ENCODE results near the gene GUCY1A2.
"Not testable (repeated sequence)": the region's sequence is repeated elsewhere in the genome, so short reads cannot be mapped to it uniquely, and the experiment has no call there.

Gene GUCY1A2

GRCh38 chr11:106828576-106828975 is 189.7 kb downstream of the GUCY1A2 start:
- no peak for DNase-seq

GRCh38 chr11:106827687-106828086 is 190.6 kb downstream of the GUCY1A2 start:
- DNase-seq: no peak

DNA sequence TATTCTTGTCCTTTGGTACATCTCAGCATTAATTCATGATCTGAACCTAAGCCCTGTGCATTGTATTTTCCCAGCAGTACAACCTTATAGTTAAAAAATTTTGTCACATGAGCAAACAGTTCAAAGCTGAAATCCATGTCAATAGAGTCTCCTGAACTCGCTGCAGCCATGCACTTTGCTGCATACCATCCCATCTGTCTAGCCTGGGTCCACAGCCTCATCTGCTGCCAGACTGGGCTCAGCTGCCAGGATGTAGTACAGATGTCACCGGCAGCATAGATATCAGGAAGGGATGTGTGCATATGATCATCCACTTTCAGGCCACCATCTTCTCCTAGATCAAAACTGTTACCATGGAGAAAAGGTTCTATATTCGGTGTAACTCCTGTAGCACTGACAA is 191.7 kb downstream of the GUCY1A2 start:
- not testable (repeated sequence) for DNase-seq

DNA sequence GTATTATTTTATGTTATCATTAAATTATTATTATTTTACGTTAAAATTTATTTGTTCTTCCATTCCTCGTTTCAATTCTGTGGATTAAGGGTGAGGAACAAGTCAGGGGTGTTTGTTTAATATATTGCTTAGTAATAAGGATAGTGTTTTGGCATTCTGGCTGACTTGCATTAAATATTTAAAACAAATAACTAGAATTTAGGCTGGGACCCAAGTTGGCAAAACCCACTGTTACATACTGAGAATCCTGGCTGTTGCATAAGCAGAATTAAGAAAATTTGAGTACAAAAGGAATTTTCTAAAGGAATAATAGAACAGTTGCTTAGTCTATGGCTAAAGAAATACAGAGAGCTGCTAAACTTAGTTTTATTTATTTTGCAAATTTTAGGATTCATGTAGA is 196.4 kb downstream of the GUCY1A2 start:
- no peak for DNase-seq

DNA sequence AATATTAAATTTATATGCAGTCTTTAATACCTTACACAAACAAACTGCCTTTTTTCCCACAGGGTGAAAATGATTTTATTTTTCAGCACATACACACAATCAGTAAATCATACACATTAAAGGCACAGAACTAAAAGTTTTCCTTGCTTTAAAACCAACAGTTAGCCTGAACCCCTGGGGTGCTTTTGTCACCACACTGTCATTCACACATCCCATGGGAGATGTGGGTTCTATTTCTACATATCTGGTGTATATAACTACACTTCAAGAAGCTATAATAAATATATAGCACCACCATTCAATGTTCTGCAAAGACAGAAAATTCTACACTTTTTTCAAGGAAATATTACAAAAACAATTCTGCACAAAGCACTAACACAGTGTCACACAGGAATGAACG is 197.0 kb downstream of the GUCY1A2 start:
- DNase-seq: no peak

DNA sequence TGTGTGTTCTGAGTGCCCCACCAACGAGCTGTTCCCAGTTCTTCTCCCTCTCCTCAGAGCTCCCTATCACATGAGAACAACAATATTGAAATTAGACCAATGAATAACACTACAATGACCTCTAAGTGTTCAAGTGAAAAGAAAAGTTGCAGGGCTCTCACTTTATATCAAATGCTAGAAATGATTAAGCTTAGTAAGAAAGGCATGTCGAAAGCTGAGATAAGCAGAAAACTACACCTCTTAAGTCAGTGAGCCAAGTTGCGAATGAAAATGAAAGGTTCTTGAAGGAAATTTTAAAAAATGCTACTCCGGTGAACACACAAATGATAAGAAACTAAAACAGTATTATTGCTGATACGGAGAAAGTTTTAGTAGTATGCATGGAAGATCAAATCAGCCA is 199.8 kb downstream of the GUCY1A2 start:
- no peak for DNase-seq

GRCh38 chr11:106815209-106815608 is 203.1 kb downstream of the GUCY1A2 start:
- DNase-seq: no peak

DNA sequence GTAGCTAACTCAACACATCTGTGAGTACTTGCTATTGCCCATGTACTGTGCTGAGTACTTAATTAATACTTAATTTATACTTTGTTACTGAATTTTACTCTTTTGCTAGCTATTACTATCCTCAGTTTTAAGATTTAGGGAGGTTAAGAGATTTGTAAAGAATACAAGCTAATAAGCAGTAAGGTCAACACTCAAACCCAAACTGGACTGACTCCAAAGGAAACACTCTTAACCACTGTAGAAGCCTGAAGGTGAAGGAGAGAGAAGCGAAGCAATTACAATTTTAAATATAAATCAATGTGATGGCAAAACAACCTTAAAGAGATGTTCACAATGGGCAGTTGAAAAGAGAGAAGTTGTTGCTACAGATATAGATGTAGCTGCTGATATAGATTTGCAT is 204.5 kb downstream of the GUCY1A2 start:
- no peak for DNase-seq

DNA sequence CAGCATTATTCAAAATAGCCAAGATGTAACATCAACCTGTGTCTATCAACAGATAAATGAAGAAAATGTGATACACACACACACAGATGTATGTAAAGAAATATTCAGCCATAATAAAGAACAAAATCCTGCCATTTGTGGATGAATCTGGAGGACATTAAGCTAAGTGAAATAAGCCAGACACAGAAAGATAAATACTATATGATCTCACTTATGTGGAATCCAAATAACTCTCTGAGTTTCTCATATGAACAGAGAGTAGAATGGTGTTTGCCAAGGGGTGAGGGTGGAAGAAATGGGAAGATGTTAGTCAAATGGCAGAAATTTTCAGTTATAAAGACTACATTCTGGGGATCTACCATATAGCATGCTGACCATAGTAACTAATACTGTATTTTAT is 224.2 kb downstream of the GUCY1A2 start:
- DNase-seq: no peak

- no peak for DNase-seq
These were observed 228.9 kb downstream of the GUCY1A2 start for GRCh38 chr11:106789406-106789805.

- DNase-seq: no peak
These were observed 230.8 kb downstream of the GUCY1A2 start for GRCh38 chr11:106787454-106787853.

DNA sequence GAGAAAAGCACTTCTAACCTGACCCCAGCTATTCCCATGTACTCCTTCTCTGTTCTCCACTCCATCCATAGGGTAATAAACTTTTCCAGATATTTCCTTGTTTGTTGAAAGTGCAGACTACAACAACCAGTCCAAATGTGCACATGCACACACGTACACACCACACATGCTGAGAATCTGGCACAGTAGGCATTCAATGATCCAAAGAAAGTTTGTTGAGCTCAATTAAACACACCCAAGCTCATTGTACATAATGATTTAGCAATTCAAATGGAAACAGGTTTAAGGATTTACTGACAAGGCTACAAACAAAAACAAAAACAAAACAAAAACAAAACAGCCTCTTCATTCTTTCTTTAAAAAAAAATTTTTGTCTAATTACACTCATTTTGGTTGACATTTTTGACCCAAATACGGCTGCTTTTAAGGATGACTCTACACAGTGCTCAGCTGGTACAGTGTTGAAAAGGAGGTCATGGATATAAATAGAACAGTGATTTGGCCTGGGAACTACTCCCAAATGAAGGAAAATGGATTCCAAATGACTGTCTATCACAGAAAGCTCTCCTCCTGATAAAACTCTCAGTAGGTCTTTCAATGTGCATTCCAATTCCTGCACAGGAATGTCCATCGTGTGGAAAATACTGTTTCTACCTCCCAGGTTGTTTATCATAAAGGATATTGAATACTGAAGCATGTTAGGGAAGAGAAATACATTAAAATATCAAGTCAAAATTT is 232.2 kb downstream of the GUCY1A2 start:
- no peak for DNase-seq

DNA sequence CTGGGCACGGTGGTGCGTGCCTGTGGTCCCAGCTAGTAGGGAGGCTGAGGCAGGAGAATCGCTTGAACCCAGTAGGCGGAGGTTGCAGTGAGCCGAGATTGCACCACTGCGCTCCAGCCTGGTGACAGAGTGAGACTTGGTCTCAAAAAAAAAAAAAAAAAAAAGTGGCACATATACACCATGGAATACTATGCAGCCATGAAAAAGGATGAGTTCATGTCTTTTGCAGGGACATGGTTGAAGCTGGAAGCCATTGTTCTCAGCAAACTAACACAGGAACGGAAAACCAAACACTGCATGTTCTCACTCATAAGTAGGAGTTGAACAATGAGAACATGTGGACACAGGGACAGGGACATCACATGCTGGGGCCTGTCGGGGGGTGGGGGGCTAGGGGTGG is 241.0 kb downstream of the GUCY1A2 start:
- DNase-seq: not testable (repeated sequence)

GRCh38 chr11:106770489-106771085 is 247.7 kb downstream of the GUCY1A2 start:
- DNase-seq: no peak

- DNase-seq: no peak
These were observed 252.6 kb downstream of the GUCY1A2 start for GRCh38 chr11:106765469-106766258.

DNA sequence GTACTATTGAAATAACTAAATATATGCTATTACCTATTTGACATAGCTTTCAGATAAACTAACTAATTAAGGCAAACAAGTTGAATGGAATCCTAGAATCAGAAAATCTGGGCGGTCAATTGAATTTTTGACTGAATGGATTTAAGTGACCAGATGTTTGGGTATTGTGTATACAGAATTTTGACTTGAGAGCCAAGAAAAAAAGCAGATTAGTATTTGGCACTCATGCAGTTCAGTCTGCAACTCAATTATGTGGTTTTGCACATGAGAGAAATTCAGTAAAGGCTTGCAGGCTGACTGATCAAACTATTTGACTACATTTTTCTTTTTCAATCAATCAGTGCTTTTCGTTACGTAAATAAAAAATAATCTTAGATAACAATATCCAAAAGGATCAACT is 254.8 kb downstream of the GUCY1A2 start:
- DNase-seq: no peak

- no peak for DNase-seq
These were observed 256.5 kb downstream of the GUCY1A2 start for GRCh38 chr11:106761745-106762144.

DNA sequence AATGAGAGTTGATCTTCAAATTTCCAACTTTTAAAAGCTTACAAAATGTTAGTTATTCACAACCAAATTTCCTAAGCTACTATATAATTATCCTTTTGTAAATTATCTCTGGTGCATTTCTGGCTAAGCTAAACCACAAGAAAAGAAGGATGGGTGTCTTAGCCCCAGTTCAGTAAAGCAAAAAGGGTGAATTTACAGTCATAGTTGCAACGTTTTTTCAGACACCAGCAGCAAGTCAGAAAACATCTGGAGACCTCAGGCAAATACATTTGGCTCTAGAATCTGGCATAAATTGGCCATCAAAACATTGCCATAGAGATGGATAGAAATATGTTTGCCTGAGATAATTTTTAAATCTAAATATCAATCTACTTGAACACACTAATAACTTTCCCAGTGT is 257.0 kb downstream of the GUCY1A2 start:
- DNase-seq: no peak

DNA sequence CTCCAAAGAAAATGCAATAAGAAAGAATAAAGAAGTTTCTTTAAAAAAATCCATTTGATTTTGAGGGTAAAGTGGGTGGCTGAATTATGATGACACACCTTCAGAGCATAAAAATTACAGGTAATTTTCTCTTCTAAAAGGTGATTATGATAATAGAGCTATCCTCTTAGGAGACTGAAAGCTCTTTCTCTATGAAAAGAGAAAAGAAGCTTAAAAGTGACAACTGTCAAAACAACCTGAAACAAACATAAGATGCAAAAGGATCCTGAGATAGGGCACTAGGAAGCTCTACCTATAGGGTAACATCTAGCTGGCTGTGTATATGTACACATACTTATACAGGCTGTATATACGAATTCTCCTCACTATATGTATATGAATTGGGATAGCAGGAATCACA is 270.2 kb downstream of the GUCY1A2 start:
- DNase-seq: no peak

DNA sequence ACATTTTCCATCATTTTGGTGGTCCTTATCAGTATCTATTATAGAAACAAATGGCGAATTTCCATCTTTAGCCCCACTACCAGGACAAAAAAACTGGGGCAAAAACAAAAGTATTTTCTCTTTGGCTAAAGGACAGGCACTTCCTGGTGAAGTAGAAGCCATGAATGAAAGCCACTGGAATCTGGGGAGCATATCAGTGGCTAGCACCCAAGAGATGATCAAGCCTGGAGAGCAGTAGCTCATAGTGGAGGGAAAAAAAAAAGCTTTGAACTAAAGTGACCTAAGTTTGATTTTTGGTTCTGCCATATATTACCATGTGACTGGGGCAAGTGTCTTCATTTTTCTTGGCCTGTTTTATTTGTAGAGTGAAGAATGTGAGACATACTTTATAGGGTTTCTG is 272.3 kb downstream of the GUCY1A2 start:
- DNase-seq: no peak

GRCh38 chr11:106733635-106734034 is 284.6 kb downstream of the GUCY1A2 start:
- no peak for DNase-seq

- no peak for DNase-seq
These were observed 289.4 kb downstream of the GUCY1A2 start for GRCh38 chr11:106728859-106729258.

DNA sequence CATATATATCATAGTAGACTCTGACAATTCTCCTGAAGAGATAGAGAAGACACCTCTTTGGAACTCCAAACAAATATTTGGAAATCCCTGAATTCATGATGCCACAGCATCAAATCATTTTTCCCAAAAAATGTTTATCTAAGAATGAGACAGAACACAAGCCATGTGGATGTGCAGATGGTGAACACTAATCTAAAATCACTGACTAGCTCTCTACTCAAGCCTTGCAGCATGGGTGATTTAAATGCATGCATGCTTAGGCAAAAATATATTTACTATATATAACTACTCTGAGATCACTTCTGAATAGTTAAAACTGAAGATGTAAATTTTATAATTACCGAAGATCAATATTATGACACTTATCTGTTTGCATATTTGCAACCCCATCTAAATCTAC is 289.9 kb downstream of the GUCY1A2 start:
- DNase-seq: no peak

- DNase-seq: no peak
These were observed 291.0 kb downstream of the GUCY1A2 start for GRCh38 chr11:106727256-106727655.
